Measurements from ENCODE around the gene CDC27.

DNA sequence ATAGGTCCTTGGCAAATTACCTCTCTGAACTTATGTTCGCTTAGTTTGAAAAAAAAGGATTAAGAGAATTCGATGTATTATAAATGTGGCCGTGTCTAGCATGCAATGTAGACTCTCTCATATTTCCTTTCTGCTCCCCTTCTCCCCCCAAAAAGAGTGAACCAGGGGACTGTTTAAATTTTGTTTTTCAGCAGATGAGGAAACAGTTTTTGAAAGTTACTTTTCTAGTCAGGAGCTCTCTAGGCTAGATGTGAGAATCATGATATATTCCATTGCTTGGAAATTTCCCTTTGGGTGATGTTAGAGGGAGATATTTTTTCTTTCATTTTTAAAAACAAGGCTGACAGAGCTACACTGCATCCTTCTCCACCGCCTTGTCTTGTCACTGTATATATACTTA is 1.1 kb upstream of the CDC27 start:
- TF ChIP-seq, protein P1, sequence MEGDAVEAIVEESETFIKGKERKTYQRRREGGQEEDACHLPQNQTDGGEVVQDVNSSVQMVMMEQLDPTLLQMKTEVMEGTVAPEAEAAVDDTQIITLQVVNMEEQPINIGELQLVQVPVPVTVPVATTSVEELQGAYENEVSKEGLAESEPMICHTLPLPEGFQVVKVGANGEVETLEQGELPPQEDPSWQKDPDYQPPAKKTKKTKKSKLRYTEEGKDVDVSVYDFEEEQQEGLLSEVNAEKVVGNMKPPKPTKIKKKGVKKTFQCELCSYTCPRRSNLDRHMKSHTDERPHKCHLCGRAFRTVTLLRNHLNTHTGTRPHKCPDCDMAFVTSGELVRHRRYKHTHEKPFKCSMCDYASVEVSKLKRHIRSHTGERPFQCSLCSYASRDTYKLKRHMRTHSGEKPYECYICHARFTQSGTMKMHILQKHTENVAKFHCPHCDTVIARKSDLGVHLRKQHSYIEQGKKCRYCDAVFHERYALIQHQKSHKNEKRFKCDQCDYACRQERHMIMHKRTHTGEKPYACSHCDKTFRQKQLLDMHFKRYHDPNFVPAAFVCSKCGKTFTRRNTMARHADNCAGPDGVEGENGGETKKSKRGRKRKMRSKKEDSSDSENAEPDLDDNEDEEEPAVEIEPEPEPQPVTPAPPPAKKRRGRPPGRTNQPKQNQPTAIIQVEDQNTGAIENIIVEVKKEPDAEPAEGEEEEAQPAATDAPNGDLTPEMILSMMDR (IDR thresholded peaks at IDR 0.05; ENCODE audit: poor library complexity) = no peak
- no peak for TF ChIP-seq EZH2phosphoT487 (IDR thresholded peaks at IDR 0.05; ENCODE audit: low read depth, severe bottlenecking, unreplicated experiment)
- no peak for TF ChIP-seq EZH2 (IDR thresholded peaks at IDR 0.05; ENCODE audit: borderline replicate concordance)
